Spleen (tissue), 7 donors: ENCODE results near the gene NRXN3.

Experiments used
- POLR2A ChIP-seq, 3 donors: fragments of 450-650 bp; IDR thresholded peaks; one replicate each; pipeline ENCODE4 v1.5.1; 2017; ENCODE audit warnings: antibody characterized with exemption in 3 of 3, mild to moderate bottlenecking in 1 of 3
- POLR2AphosphoS5 ChIP-seq, 3 donors: sonication (generic); formaldehyde crosslinking; IDR thresholded peaks; one replicate each; pipeline ENCODE4 v1.5.1; 2017; ENCODE audit warnings: antibody characterized with exemption in 3 of 3
- TF ChIP-seq, protein P1 (sequence below), 11 experiments: fragments of 200-600 bp in 7 of 11; fragments of 450-650 bp in 4 of 11; sonication (generic) in 4 of 11; IDR thresholded peaks in 8 of 11; conservative IDR thresholded peaks in 3 of 11; 1 replicate in 7 of 11; 2 replicates in 4 of 11; pipeline versions ENCODE4 v1.4.0 to v1.8.0; 2016 to 2021; ENCODE audit warnings: antibody characterized with exemption in 11 of 11, inconsistent platforms in 4 of 11, mild to moderate bottlenecking in 1 of 11
- donor health status: DM: no; HTN: no; CAD: no; lungs with moderate emphysema.
- donor health status: DM: no; HTN: no; CAD: no.
- donor health status: DM: no; HTN: no; CAD: no.

- TF ChIP-seq POLR2A (IDR thresholded peaks at IDR 0.05) (no peak), POLR2AphosphoS5 (IDR thresholded peaks at IDR 0.05) (no peak)
- TF ChIP-seq, protein P1, sequence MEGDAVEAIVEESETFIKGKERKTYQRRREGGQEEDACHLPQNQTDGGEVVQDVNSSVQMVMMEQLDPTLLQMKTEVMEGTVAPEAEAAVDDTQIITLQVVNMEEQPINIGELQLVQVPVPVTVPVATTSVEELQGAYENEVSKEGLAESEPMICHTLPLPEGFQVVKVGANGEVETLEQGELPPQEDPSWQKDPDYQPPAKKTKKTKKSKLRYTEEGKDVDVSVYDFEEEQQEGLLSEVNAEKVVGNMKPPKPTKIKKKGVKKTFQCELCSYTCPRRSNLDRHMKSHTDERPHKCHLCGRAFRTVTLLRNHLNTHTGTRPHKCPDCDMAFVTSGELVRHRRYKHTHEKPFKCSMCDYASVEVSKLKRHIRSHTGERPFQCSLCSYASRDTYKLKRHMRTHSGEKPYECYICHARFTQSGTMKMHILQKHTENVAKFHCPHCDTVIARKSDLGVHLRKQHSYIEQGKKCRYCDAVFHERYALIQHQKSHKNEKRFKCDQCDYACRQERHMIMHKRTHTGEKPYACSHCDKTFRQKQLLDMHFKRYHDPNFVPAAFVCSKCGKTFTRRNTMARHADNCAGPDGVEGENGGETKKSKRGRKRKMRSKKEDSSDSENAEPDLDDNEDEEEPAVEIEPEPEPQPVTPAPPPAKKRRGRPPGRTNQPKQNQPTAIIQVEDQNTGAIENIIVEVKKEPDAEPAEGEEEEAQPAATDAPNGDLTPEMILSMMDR (IDR thresholded peaks at IDR 0.05 in 8 of 11, conservative IDR thresholded peaks at IDR 0.05 in 3 of 11) = no peak
These were observed 1090.2 kb downstream of the NRXN3 start for GRCh38 chr14:79260406-79260805.
